IPS-NIHi11 (cell line): ENCODE results near the gene COL4A3.

Source experiments
- DNase-seq: peaks from one replicate; pipeline ENCODE4 v3.0.0; 2012; ENCODE audit warnings: mixed read lengths, low spot score

COL4A3 gene

GRCh38 chr2:227163998-227164762 is at the start of gene COL4A3, which contains the start of gene COL4A4:
Gene COL4A3, plus strand, starts transcription at chr2:227164624. Its CDS starts 103 bp downstream, at chr2:227164727.
Gene COL4A4, minus strand, starts transcription at chr2:227164205. Its CDS starts 16,722 bp downstream, at chr2:227147483.
- peak; percentile 70 for DNase-seq

- DNase-seq, result no peak
Observed at GRCh38 chr2:227115761-227116160, 48.7 kb upstream of the COL4A3 start.

GRCh38 chr2:227117027-227117426 is 47.4 kb upstream of the COL4A3 start:
- DNase-seq, result no peak

- DNase-seq, result no peak
Observed at GRCh38 chr2:227117852-227118251, 46.6 kb upstream of the COL4A3 start.

- no peak for DNase-seq
Observed at GRCh38 chr2:227118353-227118752, 46.1 kb upstream of the COL4A3 start.

- DNase-seq, result no peak
Observed at GRCh38 chr2:227123697-227124096, 40.7 kb upstream of the COL4A3 start.

- DNase-seq, result no peak
Observed at GRCh38 chr2:227124811-227125210, 39.6 kb upstream of the COL4A3 start.

GRCh38 chr2:227125506-227125905 is 38.9 kb upstream of the COL4A3 start:
- peak; percentile 27 for DNase-seq

GRCh38 chr2:227127201-227127600 is 37.2 kb upstream of the COL4A3 start:
- no peak for DNase-seq

GRCh38 chr2:227130636-227131035 is 33.8 kb upstream of the COL4A3 start:
- no peak for DNase-seq

- no peak for DNase-seq
Observed at GRCh38 chr2:227132986-227133385, 31.4 kb upstream of the COL4A3 start.

GRCh38 chr2:227134591-227134990 is 29.8 kb upstream of the COL4A3 start:
- no peak for DNase-seq

- DNase-seq, result no peak
Observed at GRCh38 chr2:227141301-227141700, 23.1 kb upstream of the COL4A3 start.

GRCh38 chr2:227143895-227144294 is 20.5 kb upstream of the COL4A3 start:
- no peak for DNase-seq

- no peak for DNase-seq
Observed at GRCh38 chr2:227146456-227146855, 18.0 kb upstream of the COL4A3 start.

GRCh38 chr2:227147023-227147422 is 17.4 kb upstream of the COL4A3 start:
- no peak for DNase-seq

- DNase-seq, result no peak
Observed at GRCh38 chr2:227148106-227148505, 16.3 kb upstream of the COL4A3 start.

- DNase-seq, result no peak
Observed at GRCh38 chr2:227150222-227150936, 14.0 kb upstream of the COL4A3 start.

- no peak for DNase-seq
Observed at GRCh38 chr2:227152093-227152766, 12.2 kb upstream of the COL4A3 start.

GRCh38 chr2:227153307-227153706 is 11.1 kb upstream of the COL4A3 start:
- no peak for DNase-seq

- no peak for DNase-seq
Observed at GRCh38 chr2:227153758-227154486, 10.5 kb upstream of the COL4A3 start.
